ENCODE results near the gene NT5C2. TPM values are rescaled to one million over a fixed set of nuclear protein-coding genes. Genes with fewer than 3 reads are reported as not detected.

NT5C2 gene
- polyA plus RNA-seq, 1 donor (not counting 4 experiments of a cell fraction or from before 2014, with no cell fraction given): 88.6 TPM

- H3K9me1 ChIP-seq (ENCODE audit: control insufficient read depth, extremely low read depth, insufficient read depth, low read length): no peaks in the 10 kb centered on the region
- FAIRE-seq (no peak), DNase-seq (ENCODE audit: low read depth, low spot score) (no peak)
- no peak overlapping the region for H3K4me3 ChIP-seq (ENCODE audit: control insufficient read depth in 2 of 3, extremely low read depth in 1 of 3, insufficient read depth in 2 of 3, low read depth in 1 of 3, low read length in 3 of 3)
- H3K79me2 ChIP-seq (ENCODE audit: control insufficient read depth, insufficient read depth, low read length): no peaks in the 10 kb centered on the region
- no peaks in the 10 kb centered on the region for H4K20me1 ChIP-seq (ENCODE audit: control insufficient read depth, extremely low read depth, insufficient read depth, low read length)
- H3K36me3 ChIP-seq (ENCODE audit: control insufficient read depth in 2 of 2, extremely low read depth in 1 of 2, insufficient read depth in 2 of 2, low read length in 2 of 2): peaks cover 23% of the 10 kb centered on the region in 2 experiments
- no peaks in the 10 kb centered on the region for H3K4me1 ChIP-seq (ENCODE audit: control insufficient read depth, extremely low read depth, insufficient read depth, low read length)
- H3K9ac ChIP-seq (ENCODE audit: control insufficient read depth, extremely low read depth, insufficient read depth, low read length): no peak overlapping the region
- no peak overlapping the region for H2AFZ ChIP-seq (ENCODE audit: control insufficient read depth, low read length)
- no peaks in the 10 kb centered on the region for H3K27me3 ChIP-seq (ENCODE audit: control insufficient read depth, extremely low read depth, insufficient read depth, low read length)
- H3K9me3 ChIP-seq (ENCODE audit: control insufficient read depth, low read depth, low read length): no peaks in the 10 kb centered on the region
- TF ChIP-seq EZH2 (IDR thresholded peaks at IDR 0.05; ENCODE audit: low read length) (no peak), CTCF (optimal IDR thresholded peaks at IDR 0.05 in 1 of 3, IDR thresholded peaks at IDR 0.05 in 1 of 3, conservative IDR thresholded peaks at IDR 0.05 in 1 of 3; ENCODE audit: extremely low read depth in 1 of 3, insufficient read depth in 2 of 3, low read length in 3 of 3) (no peak)
- no peak overlapping the region for H3K4me2 ChIP-seq (ENCODE audit: control insufficient read depth, extremely low read depth, insufficient read depth, low read depth, low read length)
- no peak overlapping the region for H3K27ac ChIP-seq (ENCODE audit: control insufficient read depth, insufficient read depth, low read length)
- dilution Hi-C loops (cut with MboI; ENCODE audit: extremely low pct_ligation_motif_present, low sequenced_read_pairs): loop anchor here (25.0 kb wide), 1 partner anchor 259 kb away; the partner anchor contains the start of gene CYP17A1
Measured at GRCh38 chr10:103096130-103096529, 96.9 kb downstream of the NT5C2 start.

GRCh38 chr10:103095005-103095404 is 98.1 kb downstream of the NT5C2 start:
- Histone ChIP-seq H3K27ac (ENCODE audit: control insufficient read depth, insufficient read depth, low read length) (no peak overlapping the region), H3K4me2 (ENCODE audit: control insufficient read depth, extremely low read depth, insufficient read depth, low read depth, low read length) (no peak overlapping the region), H3K4me3 (ENCODE audit: control insufficient read depth in 2 of 3, extremely low read depth in 1 of 3, insufficient read depth in 2 of 3, low read depth in 1 of 3, low read length in 3 of 3) (no peak overlapping the region), H3K79me2 (ENCODE audit: control insufficient read depth, insufficient read depth, low read length) (no peaks in the 10 kb centered on the region), H3K4me1 (ENCODE audit: control insufficient read depth, extremely low read depth, insufficient read depth, low read length) (no peaks in the 10 kb centered on the region), H3K9ac (ENCODE audit: control insufficient read depth, extremely low read depth, insufficient read depth, low read length) (no peak overlapping the region), H4K20me1 (ENCODE audit: control insufficient read depth, extremely low read depth, insufficient read depth, low read length) (no peaks in the 10 kb centered on the region), H3K9me3 (ENCODE audit: control insufficient read depth, low read depth, low read length) (no peaks in the 10 kb centered on the region), H3K27me3 (ENCODE audit: control insufficient read depth, extremely low read depth, insufficient read depth, low read length) (no peaks in the 10 kb centered on the region), H3K36me3 (ENCODE audit: control insufficient read depth in 2 of 2, extremely low read depth in 1 of 2, insufficient read depth in 2 of 2, low read length in 2 of 2) (peaks cover 25 to 27% of the 10 kb centered on the region in 2 experiments), H2AFZ (ENCODE audit: control insufficient read depth, low read length) (no peak overlapping the region), H3K9me1 (ENCODE audit: control insufficient read depth, extremely low read depth, insufficient read depth, low read length) (no peaks in the 10 kb centered on the region)
- no peak for FAIRE-seq
- TF ChIP-seq EZH2 (IDR thresholded peaks at IDR 0.05; ENCODE audit: low read length) (no peak), CTCF (optimal IDR thresholded peaks at IDR 0.05 in 1 of 3, IDR thresholded peaks at IDR 0.05 in 1 of 3, conservative IDR thresholded peaks at IDR 0.05 in 1 of 3; ENCODE audit: extremely low read depth in 1 of 3, insufficient read depth in 2 of 3, low read length in 3 of 3) (no peak)
- dilution Hi-C loops (cut with MboI; ENCODE audit: extremely low pct_ligation_motif_present, low sequenced_read_pairs): loop anchor here (25.0 kb wide), 1 partner anchor 258 kb away; the partner anchor contains the start of gene CYP17A1
- DNase-seq (ENCODE audit: low read depth, low spot score): no peak

Data from keratinocyte (primary cell).